Erythroblast (primary cell): ENCODE data around the gene CAPZA2.

Source experiments
- GATA1 ChIP-seq: IDR thresholded peaks from 2 replicates; pipeline ENCODE4 v1.6.1; 2011; ENCODE audit warnings: low read depth, mild to moderate bottlenecking, control low read depth, low read length, moderate library complexity
- POLR2A ChIP-seq: IDR thresholded peaks from 2 replicates; pipeline ENCODE4 v1.6.1; 2011; ENCODE audit warnings: mild to moderate bottlenecking, low read length

DNA sequence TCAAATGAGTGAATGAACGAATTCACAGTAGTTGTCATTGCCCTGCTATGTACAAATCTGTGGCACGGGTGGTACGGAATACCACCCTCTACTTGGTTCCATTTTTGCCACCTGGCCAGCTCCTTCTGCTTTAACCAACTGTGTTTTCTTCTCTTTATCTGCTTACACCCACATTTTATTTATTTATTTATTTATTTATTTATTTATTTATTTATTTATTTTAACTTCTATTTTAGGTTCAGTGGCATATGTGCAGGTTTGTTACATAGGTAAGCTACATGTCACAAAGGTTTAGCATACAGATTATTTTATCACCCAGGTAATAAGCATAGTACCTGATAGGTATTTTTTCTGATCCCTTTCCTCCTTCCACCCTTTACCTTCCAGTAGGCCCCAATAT, 42.2 kb upstream of the CAPZA2 start:
- no peak for TF ChIP-seq POLR2A
- TF ChIP-seq GATA1: no peak
